HepG2 (cell line): ENCODE data around the gene ACADVL. TPM values are rescaled to one million over a fixed set of nuclear protein-coding genes. Genes with fewer than 3 reads are reported as not detected.

Source experiments
- CENPT ChIP-seq: sonication (generic); formaldehyde crosslinking; IDR thresholded peaks from 2 replicates; pipeline ENCODE4 v1.8.0; 2022; ENCODE audit warnings: low read depth, mild to moderate bottlenecking, moderate library complexity, missing genetic modification reagents
- ELK4 ChIP-seq: sonication (generic); formaldehyde crosslinking; IDR thresholded peaks from 2 replicates; pipeline ENCODE4 v1.9.0; 2021; ENCODE audit warnings: missing genetic modification reagents, borderline replicate concordance
- ETV6 ChIP-seq: sonication (generic); formaldehyde crosslinking; conservative IDR thresholded peaks from 2 replicates; pipeline ENCODE4 v1.4.0; 2020; ENCODE audit warnings: missing genetic modification reagents
- HNF1A ChIP-seq, 2 experiments: sonication (generic) in 1 of 2; formaldehyde crosslinking in 1 of 2; IDR thresholded peaks; 2 replicates each; pipeline versions ENCODE4 v1.4.0 to v1.6.1; 2016 to 2020; ENCODE audit warnings: borderline replicate concordance in 1 of 2, low read depth in 1 of 2, mild to moderate bottlenecking in 1 of 2, missing genetic modification reagents in 1 of 2
- KAT7 ChIP-seq: IDR thresholded peaks from 2 replicates; pipeline ENCODE4 v1.6.1; 2018; ENCODE audit warnings: borderline replicate concordance, missing compliant biosample characterization
- KMT2A ChIP-seq: sonication (generic); formaldehyde crosslinking; IDR thresholded peaks from 2 replicates; pipeline ENCODE4 v1.4.0; 2020; ENCODE audit warnings: missing genetic modification reagents
- MAF1 ChIP-seq: sonication (generic); formaldehyde crosslinking; IDR thresholded peaks from 2 replicates; pipeline ENCODE4 v1.5.0; 2020; ENCODE audit warnings: missing genetic modification reagents, borderline replicate concordance
- ZNF142 ChIP-seq: sonication (generic); formaldehyde crosslinking; IDR thresholded peaks from 2 replicates; pipeline ENCODE4 v1.4.0; 2020; ENCODE audit warnings: missing genetic modification reagents
- ZNF224 ChIP-seq: sonication (generic); formaldehyde crosslinking; IDR thresholded peaks from 2 replicates; pipeline ENCODE4 v1.5.0; 2020; ENCODE audit warnings: mild to moderate bottlenecking, missing genetic modification reagents
- ZNF264 ChIP-seq: sonication (generic); formaldehyde crosslinking; IDR thresholded peaks from 2 replicates; pipeline ENCODE4 v1.4.0; 2020; ENCODE audit warnings: missing genetic modification reagents
- ZNF333 ChIP-seq: sonication (generic); formaldehyde crosslinking; IDR thresholded peaks from 2 replicates; pipeline ENCODE4 v1.4.0; 2020; ENCODE audit warnings: mild to moderate bottlenecking, missing genetic modification reagents, borderline replicate concordance
- ZNF432 ChIP-seq: sonication (generic); formaldehyde crosslinking; IDR thresholded peaks from 2 replicates; pipeline ENCODE4 v1.5.0; 2020; ENCODE audit warnings: missing genetic modification reagents, mild to moderate bottlenecking, borderline replicate concordance
- ZNF577 ChIP-seq: sonication (generic); formaldehyde crosslinking; IDR thresholded peaks from 2 replicates; pipeline ENCODE4 v1.4.0; 2020; ENCODE audit warnings: mild to moderate bottlenecking, low read depth, missing genetic modification reagents, borderline replicate concordance
- ZNF597 ChIP-seq: sonication (generic); formaldehyde crosslinking; IDR thresholded peaks from 2 replicates; pipeline ENCODE4 v1.5.0; 2020; ENCODE audit warnings: missing genetic modification reagents
- polyA plus RNA-seq, 8 experiments: library from polyadenylated mRNA; depleted of rRNA in 3 of 8; stranded (reverse) in 7 of 8; unstranded in 1 of 8; fragments of >200 nt; fragmentation: Illumina TruSeq in 4 of 8; extraction: Trizol in 4 of 8; gene quantifications; 2 replicates each; pipeline versions ENCODE4 v1.2.1 to v1.2.3, GENCODE V29; 2011 to 2016; ENCODE audit warnings: low read depth in 4 of 8, missing spikeins in 1 of 8, mixed read lengths in 1 of 8; ENCODE audit not compliant: insufficient read depth in 1 of 8
- total RNA-seq, 5 experiments: library from RNA; depleted of rRNA; stranded (reverse); fragments of >200 nt; fragmentation: Illumina TruSeq; extraction: Trizol; gene quantifications; 2 replicates each; pipeline ENCODE4 v1.2.3, GENCODE V29; 2016; ENCODE audit warnings: low read depth in 1 of 5

ACADVL gene
- total and polyA plus RNA-seq, 2 of the 13 experiments (the other 11 are each of a cell fraction or from before 2014, with no cell fraction given): 219 to 412 TPM

- TF ChIP-seq ZNF142 (CRISPR knock-in tag) (0 out of 2 replicates have a peak, but pooled peaks have one; percentile 22), CENPT (CRISPR knock-in tag) (0 out of 2 replicates have a peak, but pooled peaks have one; percentile 85), ELK4 (CRISPR knock-in tag) (no peak), ZNF432 (no peak), ZNF224 (CRISPR knock-in tag) (peak; percentile 90), ZNF333 (peak; percentile 87; the same call in 1 of the 2 replicates), KMT2A (CRISPR knock-in tag) (peak; percentile 88), ZNF597 (CRISPR knock-in tag) (no peak), MAF1 (CRISPR knock-in tag) (peak; percentile 13; the same call in 1 of the 2 replicates), KAT7 (CRISPR knock-in tag) (peak; percentile 92), ETV6 (peak; percentile 16; the same call in 1 of the 2 replicates), HNF1A (IDR thresholded peaks at IDR 0.05; ENCODE audit: low read depth) (no peak), HNF1A (CRISPR knock-in tag; IDR thresholded peaks at IDR 0.05; ENCODE audit: borderline replicate concordance) (peak; percentile 53), ZNF577 (no peak), ZNF264 (CRISPR knock-in tag) (no peak)
These were observed 32.7 kb downstream of the ACADVL start, which contains the start of gene ELP5 (continued) for GRCh38 chr17:7252176-7253043.
